ENCODE measurements around the gene AMPH.
"Not testable (repeated sequence)": the region's sequence is repeated elsewhere in the genome, so short reads cannot be mapped to it uniquely, and the experiment has no call there.

AMPH gene

DNA sequence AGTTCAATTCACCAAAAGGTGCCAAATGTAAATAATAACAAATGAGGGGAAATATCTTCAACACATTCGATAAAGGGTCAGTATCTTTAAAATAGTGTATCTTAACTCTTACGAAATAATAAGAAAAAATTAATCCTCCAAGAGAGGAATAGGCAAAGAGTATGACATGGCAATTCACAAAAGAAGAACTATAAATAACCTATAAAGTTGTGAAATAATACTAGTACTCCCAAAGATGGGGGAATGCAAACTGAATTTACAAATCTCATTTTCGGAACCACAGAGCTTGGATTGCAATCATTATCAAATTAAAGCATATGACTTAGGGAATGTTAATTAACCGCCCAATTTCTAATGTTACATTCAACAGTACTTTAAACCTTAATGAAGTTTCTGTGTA, 279.6 kb downstream of the AMPH start:
- no peak for DNase-seq (ENCODE audit: low spot score)

DNA sequence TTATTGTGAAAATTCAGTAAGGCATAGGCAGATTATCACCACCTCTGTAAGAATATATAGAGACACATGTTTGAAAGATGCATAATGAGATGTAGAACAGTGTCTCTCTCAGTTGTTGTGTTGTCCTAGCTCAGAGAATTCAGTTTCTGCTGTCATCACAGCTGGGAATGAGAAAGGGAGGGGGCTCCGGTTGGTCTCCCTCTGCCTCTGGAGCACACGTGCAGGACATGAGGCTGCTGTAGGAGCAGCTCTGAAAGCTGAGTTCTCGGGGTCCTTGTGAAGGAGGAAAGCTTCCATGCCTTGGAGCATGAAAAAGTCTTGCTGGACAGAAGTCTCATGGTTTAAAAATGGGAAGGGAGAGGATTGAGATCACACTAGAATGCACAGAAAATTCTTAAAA, 280.4 kb downstream of the AMPH start:
- DNase-seq (ENCODE audit: low spot score): not testable (repeated sequence)

DNA sequence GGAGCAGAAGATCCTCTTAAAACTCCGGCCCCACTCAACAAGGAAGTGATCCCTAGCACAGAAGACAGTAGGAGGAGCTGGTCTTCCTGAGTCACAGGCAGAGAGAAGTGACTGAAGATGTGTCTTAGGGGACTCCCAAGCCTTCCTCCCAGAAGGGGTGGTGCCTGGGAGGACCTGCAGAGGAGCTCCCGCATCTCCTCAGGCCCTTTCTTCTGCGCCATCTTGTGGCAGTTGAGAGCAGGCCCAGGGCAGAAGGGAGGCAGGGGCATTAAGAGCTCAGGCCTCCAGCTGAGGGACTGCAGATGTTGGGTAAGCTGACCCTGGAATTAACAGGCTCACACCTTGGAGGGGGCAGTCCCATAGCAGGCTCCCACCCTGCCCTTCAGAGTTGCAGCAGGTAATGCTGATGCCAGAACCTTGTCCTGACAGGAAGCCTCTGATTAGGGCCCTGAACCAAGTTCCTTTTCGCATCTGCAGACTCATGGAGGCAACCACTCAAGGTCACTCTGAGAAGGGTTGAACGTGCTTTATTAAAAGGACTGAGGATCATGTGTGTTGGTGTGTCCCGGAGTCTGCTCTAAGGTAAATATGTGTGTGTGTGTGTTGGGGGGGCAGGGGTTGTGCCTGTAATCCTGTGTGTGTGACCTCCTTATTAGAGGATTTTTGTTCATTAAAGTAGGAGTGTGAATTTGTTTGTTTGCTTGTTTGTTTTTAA, 281.1 kb downstream of the AMPH start:
- DNase-seq (ENCODE audit: low spot score): peak; percentile 81

DNA sequence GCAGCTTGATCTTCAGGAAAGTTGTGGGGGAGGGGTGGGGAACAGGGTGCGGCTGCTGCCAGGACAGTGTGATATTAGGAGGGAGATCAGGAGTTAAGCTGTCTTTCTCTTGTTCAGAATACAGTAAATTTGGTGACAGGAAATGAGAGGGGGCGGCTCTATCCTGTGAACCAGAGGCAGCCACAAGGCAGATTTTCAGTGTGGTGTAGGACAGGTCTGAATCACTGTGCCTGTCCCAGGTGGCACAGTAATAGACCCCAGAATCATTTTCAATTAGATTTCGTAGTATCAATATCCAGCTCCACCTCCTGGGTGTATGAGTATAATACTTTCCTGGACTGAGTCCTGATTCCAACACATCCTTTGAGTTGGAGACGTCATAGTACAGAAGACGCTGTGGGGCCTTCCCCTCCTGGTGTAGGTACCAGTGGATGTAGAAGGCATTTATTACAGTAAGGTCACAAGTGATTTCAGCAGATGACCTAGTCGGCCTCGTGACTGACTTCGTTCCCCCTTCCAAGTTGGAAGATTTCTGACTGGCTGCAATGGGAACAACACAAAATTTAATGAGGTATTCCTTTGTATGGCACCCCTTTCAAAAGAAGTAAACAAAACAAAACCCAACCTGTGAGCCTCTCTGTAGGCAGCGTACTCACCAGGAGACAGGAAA, 281.9 kb downstream of the AMPH start:
- not testable (repeated sequence) for DNase-seq (ENCODE audit: low spot score)

DNA sequence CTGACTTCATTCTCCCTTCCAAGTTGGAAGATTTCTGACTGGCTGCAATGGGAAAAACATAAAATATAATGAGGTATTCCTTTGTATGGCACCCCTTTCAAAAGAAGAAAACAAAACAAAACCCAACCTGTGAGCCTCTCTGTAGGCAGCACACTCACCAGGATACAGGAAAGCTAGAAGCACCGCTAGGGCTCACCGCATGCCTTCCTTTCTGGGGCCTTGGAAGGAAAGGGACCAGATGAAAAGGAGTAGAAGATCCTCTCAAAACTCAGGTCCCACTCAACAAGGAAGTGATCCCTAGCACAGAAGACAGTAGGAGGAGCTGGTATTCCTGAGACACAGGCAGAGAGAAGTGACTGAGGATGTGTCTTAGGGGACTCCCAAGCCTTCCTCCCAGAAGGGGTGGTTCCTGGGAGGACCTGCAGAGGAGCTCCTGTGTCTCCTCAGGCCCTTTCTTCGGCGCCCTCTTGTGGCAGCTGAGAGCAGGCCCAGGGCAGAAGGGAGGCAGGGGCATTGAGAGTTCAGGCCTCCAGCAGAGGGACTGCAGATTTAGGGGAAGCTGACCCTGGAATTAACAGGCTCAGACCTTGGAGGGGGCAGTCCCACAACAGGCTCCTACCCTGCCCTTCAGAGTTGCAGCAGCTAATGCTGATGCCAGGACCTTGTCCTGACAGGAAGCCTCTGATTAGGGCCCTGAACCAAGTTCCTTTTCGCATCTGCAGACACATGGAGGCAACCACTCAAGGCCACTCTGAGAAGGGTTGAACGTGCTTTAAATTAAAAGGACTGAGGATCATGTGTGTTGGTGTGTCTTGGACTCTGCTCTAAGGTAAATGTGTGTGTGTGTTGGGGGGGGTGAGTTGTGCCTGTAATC, 285.6 kb downstream of the AMPH start:
- peak; percentile 91 for DNase-seq (ENCODE audit: low spot score)

DNA sequence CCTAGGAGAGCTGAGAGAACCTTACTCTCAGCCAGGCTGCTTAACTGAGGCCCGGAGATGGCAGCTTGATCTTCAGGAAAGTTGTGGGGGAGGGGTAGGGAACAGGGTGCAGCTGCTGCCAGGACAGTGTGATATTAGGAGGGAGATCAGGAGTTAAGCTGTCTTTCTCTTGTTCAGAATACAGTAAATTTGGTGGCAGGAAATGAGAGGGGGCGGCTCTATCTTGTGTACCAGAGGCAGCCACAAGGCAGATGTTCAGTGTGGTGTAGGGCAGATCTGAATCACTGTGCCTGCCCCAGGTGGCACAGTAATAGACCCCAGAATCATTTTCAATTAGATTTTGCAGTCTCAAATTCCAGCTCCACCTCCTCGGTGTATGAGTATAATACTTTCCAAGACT, 286.4 kb downstream of the AMPH start:
- DNase-seq (ENCODE audit: low spot score): peak; percentile 57

DNA sequence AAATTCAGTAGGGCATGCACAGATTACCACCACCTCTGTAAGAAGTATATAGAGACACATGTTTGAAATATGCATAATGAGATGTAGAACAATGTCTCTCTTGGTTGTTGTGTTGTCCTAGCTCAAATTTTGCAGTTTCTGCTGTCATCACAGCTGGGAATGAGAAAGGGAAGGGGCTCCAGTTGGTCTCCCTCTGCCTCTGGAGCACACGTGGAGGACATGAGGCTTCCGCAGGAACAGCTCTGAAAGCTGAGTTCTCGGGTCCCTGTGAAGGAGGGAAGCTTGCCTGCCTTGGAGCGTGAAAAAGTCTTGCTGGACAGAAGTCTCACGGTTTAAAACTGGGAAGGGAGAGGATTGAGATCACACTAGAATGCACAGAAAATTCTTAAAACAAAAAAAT, 289.0 kb downstream of the AMPH start:
- not testable (repeated sequence) for DNase-seq (ENCODE audit: low spot score)

DNA sequence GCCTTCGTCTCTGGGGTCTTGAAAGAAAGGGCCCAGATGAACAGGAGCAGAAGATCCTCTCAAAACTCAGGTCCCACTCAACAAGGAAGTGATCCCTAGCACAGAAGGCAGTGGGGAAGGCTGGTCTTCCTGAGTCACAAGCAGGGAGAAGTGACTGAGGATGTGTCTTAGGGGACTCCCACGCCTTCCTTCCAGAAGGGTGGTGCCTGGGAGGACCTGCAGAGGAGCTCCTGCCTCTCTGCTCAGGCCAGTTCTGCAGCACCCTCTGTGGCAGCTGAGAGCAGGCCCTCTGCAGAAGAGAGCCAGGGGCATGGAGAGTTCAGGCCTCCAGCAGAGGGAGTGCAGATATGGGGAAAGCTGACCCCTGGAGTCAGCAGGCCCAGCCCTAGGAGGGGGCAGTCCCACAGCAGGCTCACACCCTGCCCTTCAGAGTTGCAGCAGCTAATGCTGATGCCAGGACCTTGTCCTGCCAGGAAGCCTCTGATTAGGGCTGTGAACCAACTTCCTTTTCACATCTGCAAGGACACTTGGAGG, 289.9 kb downstream of the AMPH start:
- peak; percentile 36 for DNase-seq (ENCODE audit: low spot score)

DNA sequence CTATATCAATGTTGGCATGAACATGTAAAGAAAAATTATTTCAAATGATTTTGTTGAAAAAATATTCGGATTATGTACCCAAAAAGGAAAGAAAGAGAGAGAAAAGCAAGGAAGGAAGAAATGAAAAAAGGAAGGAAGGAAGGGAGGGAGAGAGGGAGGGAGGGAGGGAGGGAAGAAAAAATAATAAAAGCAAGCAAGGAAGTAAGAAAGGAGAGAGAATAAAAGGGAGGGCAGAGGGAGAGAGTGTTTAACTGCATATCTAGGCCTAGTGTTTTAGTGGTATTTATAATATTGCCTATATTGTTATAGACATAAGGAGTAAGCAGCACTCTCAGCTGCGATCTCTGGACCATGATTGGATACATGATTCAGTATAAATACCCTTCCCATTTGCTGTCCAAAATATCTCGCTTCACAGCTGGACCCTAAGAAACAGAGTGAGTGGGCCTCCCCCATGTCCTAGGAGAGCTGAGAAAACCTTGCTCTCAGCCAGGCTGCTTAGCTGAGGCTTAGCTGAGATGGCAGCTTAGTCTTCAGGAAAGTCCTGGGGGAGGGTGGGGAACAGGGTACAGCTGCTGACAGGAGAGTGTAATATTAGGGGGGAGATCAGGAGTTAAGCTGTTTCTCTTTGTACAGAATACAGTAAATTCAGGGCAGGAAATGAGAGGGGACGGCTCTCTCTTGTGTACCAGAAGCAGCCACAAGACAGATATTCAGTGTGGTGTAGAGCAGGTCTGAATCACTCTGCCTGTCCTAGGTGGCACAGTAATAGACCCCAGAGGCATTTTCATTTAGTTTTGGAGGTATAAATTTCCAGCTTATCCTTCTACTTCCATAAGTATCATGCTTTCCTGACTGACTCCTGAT, 291.0 kb downstream of the AMPH start:
- DNase-seq (ENCODE audit: low spot score): no peak

DNA sequence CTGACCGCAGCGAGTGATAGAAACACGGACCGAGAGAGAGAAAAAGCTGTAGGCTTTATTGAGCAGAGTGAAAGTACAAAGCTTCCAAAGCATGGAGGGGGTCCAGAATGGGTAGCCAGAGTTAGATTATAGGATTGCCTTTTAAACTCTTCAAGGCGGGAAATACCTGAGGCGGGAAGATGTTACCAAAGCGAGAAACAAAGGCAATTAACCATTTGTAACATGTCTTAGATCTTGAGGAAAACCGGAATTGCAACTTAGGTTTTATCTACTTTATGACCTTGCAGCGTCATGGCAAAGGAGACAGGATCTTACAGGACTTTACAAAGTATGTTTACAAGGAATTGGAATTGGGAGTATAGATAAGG, 295.0 kb downstream of the AMPH start:
- DNase-seq (ENCODE audit: low spot score): not testable (repeated sequence)

DNA sequence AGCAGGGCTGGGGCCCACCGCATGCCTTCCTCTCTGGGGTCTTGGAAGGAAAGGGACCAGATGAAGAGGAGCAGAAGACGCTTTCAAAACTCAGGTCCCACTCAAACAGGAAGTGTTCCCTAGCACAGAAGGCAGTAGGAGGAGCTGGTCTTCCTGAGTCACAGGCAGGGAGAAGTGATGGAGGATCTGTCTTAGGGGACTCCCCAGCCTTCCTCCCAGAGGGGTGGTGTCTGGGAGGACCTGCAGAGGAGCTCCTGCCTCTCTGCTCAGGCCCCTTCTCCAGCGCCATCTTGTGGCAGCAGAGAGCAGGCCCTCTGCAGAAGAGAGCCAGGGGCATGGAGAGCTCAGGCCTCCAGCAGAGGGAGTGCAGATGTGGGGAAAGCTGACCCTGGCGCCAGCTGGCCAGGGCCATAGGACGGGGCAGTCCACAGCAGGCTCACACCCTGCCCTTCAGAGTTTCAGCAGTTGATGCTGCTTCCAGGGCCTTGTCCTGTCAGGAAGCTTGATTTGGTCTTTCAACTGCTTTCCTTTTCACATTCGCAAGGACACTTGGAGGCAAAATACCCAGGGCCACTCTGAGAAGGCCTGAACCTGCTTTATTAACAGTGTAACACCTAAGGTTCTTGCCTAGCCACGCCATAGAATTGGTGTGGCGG, 295.6 kb downstream of the AMPH start:
- peak; percentile 96 for DNase-seq (ENCODE audit: low spot score)

DNA sequence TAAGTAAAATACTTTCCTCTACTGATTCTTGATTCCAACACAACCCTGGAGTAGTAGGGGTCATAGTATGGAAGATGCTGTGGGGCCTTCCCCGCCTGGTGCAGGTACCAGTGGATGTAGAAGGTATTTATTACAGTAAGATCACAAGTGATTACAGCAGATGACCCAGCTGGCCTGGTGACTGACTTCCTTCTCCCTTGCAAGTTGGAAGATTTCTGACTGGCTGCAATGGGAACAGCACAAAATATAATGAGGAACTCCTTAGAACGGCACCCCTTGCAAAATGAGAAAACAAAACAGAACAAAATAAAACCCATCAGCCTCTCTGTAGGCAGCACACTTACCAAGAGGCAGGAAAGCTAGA, 296.1 kb downstream of the AMPH start:
- DNase-seq (ENCODE audit: low spot score): no peak

DNA sequence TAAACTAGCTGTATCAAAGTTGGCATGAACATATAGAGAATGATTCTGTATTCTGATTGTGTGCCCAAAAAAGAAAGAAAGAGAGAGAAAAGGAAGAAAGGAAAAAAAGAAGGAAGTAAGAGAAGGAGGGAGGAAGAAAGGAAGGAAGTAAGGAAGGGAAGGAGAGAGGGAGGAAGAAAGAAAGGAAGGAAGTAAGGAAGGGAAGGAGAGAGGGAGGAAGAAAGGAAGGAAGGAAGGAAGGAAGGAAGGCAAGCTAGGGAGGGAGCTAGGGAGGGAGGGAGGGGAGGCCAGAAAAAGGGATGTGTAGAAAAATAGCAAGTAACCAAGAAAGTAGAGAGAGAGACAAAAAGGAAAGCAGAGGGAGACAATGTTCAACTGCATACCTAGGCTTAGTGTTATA, 297.0 kb downstream of the AMPH start:
- DNase-seq (ENCODE audit: low spot score): no peak

All from NAMALWA (cell line).